CMK (cell line): ENCODE results near the gene MFSD2A.
"Not testable (repeated sequence)": the region's sequence is repeated elsewhere in the genome, so short reads cannot be mapped to it uniquely, and the experiment has no call there.

Experiments used
- DNase-seq: peaks from one replicate; pipeline ENCODE4 v3.0.0-alpha.2; 2010; ENCODE audit warnings: low read depth

The MFSD2A gene

DNA sequence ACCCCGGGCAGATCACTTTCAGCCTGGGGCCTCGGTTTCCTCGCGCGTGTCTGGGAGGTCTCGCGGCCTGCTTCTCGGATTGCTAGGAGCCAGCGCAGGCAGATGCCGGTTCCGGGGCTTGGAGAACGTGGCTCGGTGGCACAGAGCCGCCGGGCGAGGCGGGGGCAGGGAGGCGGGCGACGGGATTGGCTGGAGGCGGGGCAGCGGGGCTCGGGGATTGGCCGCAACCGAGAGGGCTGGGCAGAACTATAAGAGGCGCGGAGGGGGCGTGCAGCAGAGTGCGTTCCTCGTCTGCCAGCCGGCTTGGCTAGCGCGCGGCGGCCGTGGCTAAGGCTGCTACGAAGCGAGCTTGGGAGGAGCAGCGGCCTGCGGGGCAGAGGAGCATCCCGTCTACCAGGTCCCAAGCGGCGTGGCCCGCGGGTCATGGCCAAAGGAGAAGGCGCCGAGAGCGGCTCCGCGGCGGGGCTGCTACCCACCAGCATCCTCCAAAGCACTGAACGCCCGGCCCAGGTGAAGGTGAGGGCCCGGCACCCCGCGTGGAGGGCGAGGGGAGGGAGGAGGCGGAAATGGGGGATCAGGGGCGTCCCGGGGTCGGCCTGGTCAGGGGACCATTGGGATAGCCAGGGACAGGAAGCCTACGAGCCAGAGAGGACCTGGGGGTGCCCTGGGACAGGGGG is at the start of gene MFSD2A:
Gene MFSD2A, plus strand, starts transcription at position 276 of the 677 bp plus-strand sequence. Its CDS starts 148 bp downstream, at position 424.
- DNase-seq = no peak

GRCh38 chr1:39905172-39905571 is 49.8 kb upstream of the MFSD2A start:
- no peak for DNase-seq

GRCh38 chr1:39907528-39908453 is 47.2 kb upstream of the MFSD2A start:
- DNase-seq = no peak

DNA sequence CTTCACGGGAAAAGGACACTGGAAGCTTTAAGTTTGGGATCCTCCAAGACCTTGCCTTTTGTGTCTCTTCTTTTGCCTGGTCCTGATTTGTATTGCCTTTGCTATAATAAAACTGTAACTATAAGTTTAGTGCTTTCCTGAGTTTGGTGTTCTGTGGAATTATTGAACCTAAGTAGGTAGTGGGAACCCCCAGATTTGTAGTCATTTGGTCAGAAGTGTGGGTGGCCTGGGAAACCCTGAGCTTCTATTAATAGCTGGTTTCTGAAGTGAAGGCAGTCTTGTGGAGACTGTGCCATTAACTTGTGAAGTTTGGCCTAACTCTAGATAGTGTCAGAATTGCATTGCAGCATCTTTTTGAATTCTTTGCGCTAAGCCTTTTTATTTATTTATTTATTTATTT is 46.4 kb upstream of the MFSD2A start:
- DNase-seq = no peak

GRCh38 chr1:39910263-39910662 is 44.7 kb upstream of the MFSD2A start:
- DNase-seq = no peak

- not testable (repeated sequence) for DNase-seq
Measured at GRCh38 chr1:39913136-39913535, 41.8 kb upstream of the MFSD2A start.

DNA sequence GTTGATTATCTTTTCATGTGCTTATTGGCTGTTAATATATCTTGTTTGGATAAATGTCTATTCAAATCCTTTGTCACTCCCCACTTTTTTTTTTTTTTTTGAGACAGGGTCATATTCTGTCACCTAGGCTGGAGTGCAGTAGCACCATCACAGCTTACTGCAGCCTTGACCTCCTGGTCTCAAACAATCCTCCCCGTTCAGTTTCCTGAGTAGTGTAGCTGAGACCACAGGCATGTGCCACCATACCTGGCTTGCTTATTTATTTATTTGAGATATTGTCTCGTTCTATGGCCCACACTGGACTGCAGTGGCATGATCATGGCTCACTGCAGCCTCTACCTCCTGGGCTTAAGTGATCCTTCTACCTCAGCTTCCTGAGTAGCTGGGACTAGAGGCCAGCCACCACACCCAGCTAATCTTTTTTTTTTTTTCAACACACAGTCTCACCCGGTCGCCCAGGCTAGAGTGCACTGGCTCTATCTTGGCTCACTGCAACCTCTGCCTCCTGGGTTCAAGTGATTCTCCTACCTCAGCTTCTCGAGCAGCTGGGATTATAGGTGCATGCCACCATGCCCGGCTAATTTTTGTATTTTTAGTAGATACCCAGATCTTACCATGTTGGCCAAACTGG is 39.3 kb upstream of the MFSD2A start:
- DNase-seq = no peak

DNA sequence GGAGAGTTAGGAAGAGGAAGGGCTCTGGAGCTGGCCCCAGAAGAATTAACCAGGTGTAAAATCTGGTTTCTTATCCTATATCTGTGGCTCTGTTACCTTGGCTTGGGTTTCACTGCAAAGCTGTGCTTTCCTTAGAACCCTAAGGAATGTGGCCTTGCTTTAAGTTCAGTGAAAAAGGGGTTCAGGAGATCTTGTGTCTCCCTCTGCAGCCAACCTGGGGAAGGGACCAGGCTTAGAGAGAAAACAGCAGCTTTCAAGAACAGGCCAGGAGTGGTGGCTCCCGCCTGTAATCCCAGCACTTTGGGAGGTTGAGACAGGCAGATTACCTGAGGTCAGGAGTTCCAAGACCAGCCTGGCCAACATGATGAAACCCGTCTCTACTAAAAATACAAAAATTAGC is 37.1 kb upstream of the MFSD2A start:
- no peak for DNase-seq

GRCh38 chr1:39919545-39919944 is 35.4 kb upstream of the MFSD2A start:
- DNase-seq = no peak

DNA sequence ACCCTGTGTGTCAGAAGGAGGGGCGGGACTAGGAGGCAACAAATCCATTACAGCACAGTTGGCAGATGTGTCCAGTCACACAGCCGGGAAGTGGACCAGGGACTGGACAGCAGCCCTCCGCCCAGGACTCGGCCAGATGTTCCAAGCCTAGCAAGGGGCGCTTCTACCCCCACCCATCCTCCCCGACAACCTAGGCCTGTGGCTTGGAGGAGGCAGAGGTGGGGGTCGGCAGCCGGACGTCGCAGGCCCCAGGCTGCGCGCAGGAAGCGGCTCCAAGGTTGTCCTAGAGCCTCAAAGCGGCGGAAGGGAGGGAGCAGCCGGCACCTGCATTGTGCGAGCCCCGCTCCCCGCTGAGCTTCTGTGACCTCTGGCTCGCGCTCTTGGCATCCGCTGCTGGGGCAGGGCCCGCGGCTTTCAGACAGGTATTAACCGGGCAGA is 32.7 kb upstream of the MFSD2A start:
- no peak for DNase-seq

DNA sequence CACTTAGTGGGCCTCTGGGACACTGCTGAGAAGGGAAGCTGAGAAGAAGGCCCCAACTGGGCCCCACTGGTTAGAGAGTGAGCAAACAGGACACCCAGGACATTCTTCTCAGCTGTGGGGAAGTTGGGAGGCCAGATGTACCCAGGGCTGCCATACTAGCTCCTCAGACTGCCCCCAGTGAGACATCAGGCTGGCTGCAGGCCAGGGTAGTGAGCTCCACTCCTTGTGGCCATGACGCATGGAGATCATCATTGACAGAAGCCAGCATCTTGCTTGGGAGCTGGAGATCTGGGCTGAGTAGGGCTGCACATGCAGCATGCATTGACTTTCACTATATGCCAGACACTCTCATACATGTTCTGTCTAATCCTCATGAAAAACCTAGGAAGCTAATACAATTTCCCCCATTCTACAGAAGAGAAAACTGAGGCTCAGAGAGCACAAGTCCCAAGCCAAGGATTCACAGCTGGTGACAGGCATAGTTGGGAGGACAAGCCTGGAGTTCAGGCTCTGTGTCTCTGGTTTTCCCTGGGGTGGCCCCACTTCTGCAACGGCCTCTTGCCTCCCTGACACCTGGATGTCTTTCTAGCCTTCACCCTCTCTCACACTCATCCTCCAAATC is 29.1 kb upstream of the MFSD2A start:
- DNase-seq = no peak

- peak; percentile 33 for DNase-seq
Measured at GRCh38 chr1:39926343-39926793, 28.6 kb upstream of the MFSD2A start.

GRCh38 chr1:39926820-39927219 is 28.1 kb upstream of the MFSD2A start:
- DNase-seq = no peak

GRCh38 chr1:39927538-39927937 is 27.4 kb upstream of the MFSD2A start:
- no peak for DNase-seq

DNA sequence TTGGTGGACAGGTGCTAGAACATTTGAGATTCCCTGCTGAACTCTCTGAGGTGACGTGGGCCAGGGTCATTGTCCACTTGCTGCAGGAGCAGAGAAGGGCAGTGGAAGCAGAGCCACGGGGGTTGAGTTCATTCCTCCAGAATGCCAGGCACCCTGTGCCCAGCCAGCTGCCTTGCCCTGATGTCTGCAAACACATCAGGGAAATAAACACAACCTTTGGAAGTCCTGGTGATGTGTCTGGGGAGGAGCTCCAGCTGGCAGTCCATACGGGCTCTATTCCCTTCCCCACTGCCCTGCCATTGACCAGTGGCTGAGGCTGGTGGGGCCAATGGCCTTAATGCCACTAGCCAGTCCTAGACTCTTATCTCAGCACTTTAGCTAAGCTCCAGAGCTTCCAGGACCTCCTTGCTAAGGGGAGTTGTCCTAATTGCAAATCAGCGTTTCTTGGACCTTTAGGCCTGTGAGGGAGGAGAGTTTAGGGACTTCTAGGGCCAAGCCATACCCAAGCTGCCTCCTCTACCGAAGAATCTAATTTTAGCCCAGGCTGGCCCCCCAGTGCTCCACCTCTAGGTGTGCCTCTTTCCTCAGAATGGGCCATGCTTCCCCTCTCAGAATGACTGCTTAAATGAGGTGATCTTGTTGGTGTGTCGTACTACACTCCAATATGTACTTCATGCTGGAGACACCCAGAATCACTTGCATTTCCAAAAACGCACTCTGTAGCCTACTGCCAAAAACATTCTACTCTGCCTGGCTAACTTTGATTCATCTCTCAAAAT is 25.9 kb upstream of the MFSD2A start:
- no peak for DNase-seq

DNA sequence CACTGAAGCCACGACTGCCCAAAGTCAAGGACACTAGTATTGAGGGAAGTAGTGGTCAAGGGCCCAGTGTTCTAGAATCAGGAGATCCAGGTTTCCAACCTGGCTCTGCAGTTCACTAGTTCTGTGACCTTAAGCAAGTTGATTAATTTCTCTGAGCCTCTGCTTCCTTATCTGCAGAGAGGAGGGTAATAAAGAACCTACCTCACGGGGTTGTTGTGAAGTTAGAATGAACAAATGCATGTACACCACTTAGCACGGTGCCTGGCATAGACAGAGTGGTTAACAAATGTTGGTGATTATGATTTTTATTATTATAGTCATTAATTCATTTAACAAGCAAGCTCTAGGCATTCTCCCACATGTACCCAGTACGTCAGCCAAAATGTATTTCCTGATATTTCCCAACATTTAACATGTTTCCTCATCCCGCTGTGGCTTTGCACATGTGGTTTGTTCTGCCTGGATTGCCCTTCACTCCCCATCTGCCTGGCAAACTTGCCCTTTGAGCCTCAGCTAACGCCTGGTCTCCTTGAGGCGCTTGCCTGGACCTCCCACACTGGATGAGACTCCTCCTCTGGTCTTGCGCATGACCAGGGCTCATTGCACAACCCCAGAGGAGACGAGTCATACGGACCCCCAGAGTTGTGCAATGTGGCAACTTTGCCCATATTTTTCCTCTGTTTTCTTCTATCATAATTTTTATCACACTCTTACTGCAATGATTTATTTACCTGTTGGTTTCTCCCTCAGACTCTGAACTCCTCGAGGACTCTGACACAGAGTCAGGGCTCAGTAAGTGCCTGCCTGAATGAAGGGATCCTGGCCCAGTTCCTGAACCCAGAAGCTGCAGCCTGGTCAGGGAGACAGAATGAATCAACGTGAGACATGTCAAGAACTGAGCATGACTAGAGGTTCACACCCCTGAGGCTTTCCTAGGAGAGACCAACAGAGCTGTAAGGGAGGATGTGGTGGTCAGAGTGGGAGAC is 20.7 kb upstream of the MFSD2A start:
- DNase-seq = no peak

DNA sequence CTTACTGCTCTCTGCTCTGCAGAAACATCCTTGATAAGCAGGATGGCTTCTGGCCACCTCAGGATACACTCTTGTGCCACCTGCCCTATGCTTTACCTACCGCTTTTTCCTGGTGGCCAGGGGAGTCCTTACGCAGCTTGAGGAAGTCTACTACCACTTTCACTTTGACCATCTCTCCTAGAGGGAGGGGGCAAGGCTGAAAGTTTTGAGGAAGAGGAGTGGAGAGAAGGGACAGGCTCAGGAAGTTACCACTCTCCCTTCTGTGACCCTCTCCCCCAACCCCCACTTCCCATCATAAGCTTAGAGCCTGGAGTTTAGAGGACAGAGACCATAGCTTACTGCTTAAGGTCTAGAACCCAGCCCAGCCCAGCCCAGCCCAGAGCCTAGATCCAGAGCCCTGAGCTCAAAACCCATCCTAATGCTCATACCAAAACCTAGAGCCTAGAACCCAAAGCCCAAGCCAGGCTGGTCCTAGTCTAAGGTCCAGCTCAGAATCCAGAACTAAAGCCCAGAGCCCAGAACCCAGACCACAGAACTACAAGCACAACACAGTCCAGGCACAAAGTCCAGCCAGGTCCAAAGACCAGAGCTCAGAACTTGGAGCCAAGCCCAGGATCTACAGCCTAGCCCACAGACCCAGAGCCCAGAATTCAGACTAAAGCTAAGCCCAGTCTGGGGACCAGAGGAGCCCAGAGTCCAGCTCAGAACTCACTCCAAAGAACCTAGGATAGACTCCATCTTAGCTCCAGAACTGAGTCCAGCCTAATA is 18.0 kb upstream of the MFSD2A start:
- DNase-seq = no peak

- no peak for DNase-seq
Measured at GRCh38 chr1:39938856-39939255, 16.1 kb upstream of the MFSD2A start.

DNA sequence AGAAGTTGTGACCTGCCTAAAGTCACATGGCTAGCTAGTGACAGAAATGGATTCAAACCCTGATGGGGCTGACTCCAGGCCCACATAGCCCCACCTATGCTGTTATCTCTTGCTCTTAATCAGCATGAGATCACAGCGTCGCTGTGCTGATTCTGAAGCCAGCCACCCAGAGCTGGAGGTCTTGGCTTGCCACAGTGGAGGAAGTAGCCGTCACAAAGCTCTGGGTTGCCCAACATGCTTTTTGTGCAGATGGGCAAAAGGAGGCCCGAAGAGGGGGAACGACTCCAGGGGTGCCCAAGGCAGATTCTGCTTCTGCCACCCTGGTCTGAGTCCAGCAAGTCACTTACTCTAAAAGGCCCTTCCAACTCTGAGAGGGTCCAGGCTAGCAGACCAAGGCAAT is 14.7 kb upstream of the MFSD2A start:
- DNase-seq = no peak
